HG02973 (cell line): ENCODE data around the gene KAZN.

Experiments
- ATAC-seq: cut with Tn5 transposase; IDR thresholded peaks from one replicate; pipeline ENCODE4 v1.9.1; 2021; ENCODE audit warnings: moderate library complexity; ENCODE audit not compliant: unreplicated experiment

KAZN gene

DNA sequence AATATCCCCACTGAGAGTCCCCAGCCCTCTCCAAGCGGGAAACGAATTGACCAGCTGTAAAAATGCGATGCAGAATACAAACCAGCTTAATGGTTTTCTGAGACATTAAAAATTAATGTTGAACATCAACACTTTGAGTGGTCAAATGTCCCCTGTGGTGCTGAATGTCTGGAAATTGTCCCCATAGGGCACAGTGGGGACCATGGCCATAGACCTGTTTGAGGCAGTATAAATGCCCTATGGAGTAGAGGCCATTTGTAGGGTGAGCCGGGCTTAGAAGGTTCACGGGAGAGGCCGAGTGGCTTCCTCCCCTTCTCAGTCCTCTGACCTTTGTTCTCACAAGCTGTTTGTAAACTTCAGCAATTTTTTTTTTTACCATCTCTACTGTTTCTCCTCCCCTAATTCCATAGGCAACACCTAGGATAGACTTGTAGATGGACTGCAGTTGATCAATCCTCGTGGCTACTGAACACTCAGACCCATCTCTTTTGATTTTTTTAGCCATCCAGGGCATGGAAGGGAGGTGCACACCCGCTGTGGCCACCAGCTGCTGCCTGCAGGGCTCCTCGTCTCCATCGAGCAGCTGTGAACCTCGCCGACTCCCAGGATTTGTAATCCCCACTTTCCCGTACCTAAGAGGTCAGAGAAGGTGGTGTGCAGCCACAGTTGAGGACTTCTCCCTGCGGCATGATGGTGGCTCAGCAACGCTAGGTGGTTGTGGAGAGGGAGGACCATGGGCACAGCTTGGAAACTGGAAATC, 41.0 kb downstream of the KAZN start:
- ATAC-seq: no peak

- no peak for ATAC-seq
These were observed 44.2 kb downstream of the KAZN start for GRCh38 chr1:14642712-14643111.

- no peak for ATAC-seq
These were observed 48.5 kb downstream of the KAZN start for GRCh38 chr1:14646973-14647372.

DNA sequence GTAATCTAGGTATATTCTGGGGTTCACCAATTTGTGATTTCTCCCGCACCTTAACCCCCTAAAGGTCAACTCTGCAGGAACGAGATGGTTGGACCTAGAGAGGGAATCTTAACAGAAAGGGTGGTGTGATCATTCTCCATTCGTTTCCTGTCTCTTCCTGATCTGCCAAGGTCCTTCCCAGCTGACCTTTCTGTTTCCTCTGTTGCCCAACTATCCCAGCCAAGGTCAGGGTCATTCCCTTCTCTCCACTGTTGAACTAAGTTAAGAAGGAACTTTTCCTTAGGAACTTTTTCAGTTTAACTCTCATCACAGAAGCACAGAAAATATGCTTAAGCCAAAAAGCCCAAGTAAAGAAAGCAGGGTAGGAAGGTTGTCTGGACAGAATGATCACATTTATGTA, 49.3 kb downstream of the KAZN start:
- no peak for ATAC-seq

GRCh38 chr1:14648391-14648790, 49.9 kb downstream of the KAZN start:
- ATAC-seq: no peak

DNA sequence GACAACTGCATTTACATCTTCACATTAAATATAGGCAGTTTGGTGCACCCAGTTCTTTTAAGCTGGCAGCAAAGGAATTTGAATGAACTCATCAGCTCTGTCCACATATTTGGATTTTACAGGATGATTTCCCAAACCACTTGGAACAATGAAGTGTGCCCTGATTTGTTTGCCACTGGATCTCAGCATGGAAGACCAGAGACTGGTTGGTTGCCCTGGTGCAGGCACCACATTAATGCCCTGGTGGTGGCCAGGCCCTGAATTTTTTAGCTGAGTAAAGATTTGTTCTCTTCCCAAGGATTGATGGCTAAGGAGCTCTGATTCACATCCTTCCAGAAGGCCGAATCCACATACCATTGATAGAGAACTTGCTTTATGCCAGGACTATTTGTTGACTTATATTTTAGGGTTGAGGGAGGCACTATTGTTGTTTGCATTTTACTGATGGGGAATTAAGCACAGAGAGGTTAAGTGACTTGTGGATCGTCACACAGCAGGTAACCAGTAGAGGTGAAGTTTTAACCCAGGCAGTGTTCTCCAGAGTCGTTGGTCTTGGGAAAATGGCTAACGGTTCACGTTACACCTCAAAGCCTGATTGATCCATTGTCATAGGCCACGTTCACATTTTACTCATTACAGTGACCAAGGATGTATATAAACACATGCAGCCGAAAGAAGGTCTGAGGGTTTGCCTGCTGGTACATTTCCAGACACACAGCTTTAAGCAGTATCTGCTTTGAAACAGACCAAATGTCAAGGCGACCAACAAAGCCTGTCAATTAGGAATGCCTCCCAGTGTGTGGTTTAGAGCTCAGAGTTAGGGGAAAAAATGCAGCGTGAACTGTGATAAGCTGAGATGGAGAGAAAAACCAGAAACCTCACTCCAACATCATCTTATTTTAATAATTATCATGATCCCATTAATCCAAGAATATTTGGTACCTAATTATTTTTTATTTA, 50.7 kb downstream of the KAZN start:
- ATAC-seq: no peak

- ATAC-seq: no peak
These were observed 51.5 kb downstream of the KAZN start for GRCh38 chr1:14649976-14650375.

DNA sequence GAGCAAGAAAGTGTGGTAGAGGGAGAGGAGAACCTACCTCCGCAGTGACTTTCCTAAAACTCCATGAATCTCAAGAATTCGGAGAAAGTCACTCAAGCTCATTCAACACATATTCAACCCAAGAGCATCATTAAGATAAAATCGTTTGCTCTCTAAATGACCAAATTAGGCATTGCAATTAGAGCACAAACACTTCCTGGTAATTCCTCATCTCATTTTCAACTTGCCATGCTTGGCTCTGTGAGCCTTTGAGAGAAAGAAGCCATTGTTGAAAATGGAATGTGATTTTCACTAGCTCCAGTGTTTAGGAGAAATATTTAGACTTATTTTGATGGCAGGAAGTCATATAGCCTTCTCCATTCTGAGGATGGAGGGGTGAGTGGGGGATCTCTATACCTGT, 52.5 kb downstream of the KAZN start:
- ATAC-seq: no peak

GRCh38 chr1:14652840-14653239, 54.4 kb downstream of the KAZN start:
- no peak for ATAC-seq

GRCh38 chr1:14653461-14653960, 55.0 kb downstream of the KAZN start:
- ATAC-seq: no peak

GRCh38 chr1:14654554-14654953, 56.1 kb downstream of the KAZN start:
- no peak for ATAC-seq

GRCh38 chr1:14655385-14655784, 56.9 kb downstream of the KAZN start:
- no peak for ATAC-seq

DNA sequence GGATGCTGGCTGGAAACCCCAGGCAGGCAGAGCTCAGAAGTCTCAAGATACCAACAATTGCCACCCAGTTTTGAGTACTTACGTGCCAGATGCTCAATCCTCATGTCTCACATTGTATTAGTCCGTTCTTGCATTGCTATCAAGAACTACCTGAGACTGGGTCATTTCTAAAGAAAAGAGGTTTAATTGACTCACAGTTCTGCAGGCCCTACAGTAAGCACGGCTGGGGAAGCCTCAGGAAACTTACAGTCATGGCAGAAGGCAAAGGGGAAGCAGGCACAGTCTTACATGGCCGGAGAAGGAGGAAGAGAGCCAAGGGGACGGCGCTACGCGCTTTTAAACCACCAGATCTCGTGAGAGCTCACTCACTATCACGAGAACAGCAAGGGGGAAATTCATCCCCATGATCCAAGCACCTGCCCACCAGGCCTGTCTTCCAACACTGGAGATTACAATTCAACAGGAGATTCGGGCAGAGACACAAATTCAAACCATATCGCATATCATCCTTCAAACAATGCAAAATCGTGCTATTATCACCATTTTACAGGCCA, 58.0 kb downstream of the KAZN start:
- ATAC-seq: no peak

- ATAC-seq: no peak
These were observed 60.2 kb downstream of the KAZN start for GRCh38 chr1:14658642-14659041.

GRCh38 chr1:14659913-14660312, 61.4 kb downstream of the KAZN start:
- ATAC-seq: no peak

GRCh38 chr1:14660801-14661200, 62.3 kb downstream of the KAZN start:
- no peak for ATAC-seq

GRCh38 chr1:14661222-14661621, 62.7 kb downstream of the KAZN start:
- no peak for ATAC-seq

GRCh38 chr1:14662116-14662515, 63.6 kb downstream of the KAZN start:
- no peak for ATAC-seq

DNA sequence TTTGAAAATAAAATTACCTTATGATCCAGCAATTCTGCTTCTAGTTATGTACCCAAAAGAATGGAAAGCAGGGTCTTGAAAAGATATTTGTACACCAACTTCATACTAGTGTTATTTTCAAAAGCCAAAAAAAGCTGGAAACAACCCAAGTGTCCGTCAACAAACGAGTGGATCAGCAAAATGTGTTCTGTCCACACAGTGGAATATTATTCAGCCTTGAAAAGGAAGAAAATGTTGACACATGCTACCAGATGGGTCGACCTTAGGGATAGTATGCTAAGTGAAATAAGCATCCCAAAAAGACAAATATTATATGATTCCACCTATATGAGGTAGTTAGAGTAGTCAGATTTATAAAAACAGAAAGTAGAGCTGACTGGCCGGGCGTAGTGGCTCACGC, 65.3 kb downstream of the KAZN start:
- ATAC-seq: no peak

GRCh38 chr1:14666373-14666772, 67.9 kb downstream of the KAZN start:
- no peak for ATAC-seq

DNA sequence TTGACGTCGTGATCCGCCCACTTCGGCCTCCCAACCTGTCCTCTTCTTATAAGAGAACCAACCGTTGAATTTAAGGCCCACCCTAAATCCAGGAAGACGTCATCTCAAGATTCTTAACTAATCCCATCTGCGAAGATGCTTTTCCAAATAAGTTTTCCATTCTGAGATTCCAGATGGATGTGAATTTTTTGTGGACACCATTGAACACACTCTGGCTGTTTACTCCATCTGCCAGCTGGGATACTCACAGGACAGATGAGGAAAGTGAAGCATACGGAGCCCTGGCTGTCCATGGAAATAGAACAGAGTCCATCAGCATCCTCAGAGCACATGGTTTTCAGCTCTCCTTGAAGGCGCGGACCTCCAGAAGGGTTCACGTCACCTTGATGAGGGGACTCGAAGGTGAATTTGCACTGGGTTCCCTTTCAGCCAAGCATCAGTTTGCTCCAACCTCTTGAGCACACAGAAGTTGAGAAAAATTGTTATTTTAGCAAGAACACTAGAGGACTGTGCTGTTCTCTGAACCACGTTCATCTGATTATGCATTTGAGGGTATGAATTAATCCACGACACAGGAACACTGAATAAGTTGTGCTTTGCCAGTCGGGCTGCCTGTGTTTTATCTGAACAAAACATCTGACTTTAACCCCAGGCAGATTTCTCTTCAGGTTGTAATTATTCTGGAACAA, 68.6 kb downstream of the KAZN start:
- ATAC-seq: no peak
